Measurements from ENCODE around the gene CTDSPL.

Gene CTDSPL

DNA sequence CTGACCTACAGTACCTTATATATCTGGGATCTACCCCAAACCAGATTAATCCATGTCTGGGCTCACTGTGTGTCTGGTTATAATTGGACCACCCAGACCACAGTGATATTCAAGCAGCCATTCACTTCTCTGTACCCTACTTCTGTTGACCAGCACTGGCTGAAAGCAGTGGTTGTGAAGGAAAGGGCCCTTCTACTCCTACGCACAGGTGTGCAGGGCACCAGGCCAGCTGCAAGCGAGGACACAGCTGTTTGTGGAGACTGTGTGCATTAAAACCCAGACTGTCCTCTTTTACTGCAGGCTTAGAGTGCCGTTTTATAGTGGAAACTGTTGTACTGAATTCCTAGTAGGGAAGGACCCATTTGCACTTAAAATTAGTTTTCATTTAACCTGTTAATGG lies 29.5 kb downstream of the CTDSPL start:
- no peak for DNase-seq
- no peak for TF ChIP-seq GATA1 (IDR thresholded peaks at IDR 0.05; ENCODE audit: low read depth, low read length)
- no peak for TF ChIP-seq POLR2A (IDR thresholded peaks at IDR 0.05; ENCODE audit: low read length)

DNA sequence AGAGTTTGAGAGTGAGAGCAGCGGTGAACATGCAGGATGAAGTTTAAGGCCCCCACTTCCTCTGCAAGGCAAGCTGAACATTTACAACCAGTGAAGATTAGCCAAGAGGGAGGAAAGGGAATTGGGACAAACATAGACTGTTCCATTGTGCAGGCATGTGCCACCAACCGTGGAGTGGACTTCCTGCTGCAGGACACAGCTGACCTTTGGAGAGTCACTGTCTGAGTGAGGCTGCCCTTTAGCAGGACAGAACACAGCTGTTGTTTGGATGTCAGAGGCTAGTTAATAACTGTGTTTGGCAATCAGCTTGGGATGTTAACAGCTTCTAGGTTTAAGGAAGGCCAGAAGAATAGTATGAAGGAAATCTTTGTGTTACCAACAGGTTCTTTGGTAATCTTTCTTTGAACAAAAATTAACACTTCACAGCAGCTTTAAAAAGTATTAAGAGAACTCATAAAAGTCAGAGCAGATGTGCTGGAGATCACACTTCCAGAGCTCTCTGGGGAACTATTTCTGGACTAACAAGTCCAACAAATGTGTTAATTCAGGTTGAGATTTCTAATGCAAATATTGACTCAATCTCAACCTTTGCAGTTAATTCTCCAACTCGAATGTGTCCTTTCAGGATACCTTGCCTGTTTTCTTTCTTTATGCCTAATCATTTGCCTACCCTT lies 31.4 kb downstream of the CTDSPL start:
- DNase-seq: no peak
- TF ChIP-seq POLR2A (IDR thresholded peaks at IDR 0.05; ENCODE audit: low read length) (no peak), GATA1 (IDR thresholded peaks at IDR 0.05; ENCODE audit: low read depth, low read length) (no peak)

DNA sequence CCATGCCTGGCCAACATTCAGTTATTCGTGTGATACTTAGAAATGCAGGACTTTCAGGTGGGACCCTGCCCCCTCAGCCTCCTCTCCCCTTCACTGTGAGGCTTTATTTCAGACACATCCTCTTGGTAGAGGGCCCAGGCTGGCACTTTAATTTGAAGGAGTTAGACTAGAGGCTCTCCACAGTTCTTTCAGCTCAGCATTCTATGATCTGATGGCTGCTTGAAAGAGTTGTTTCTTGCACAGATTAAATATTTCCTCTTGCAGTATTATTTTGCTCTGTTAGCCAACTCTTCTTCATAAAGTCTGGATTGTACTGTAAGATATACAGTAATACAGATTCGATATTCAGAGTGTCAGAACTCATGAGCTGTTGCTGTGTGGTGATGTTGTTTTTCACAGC lies 35.1 kb downstream of the CTDSPL start:
- no peak for TF ChIP-seq GATA1 (IDR thresholded peaks at IDR 0.05; ENCODE audit: low read depth, low read length)
- no peak for TF ChIP-seq POLR2A (IDR thresholded peaks at IDR 0.05; ENCODE audit: low read length)
- DNase-seq: no peak

DNA sequence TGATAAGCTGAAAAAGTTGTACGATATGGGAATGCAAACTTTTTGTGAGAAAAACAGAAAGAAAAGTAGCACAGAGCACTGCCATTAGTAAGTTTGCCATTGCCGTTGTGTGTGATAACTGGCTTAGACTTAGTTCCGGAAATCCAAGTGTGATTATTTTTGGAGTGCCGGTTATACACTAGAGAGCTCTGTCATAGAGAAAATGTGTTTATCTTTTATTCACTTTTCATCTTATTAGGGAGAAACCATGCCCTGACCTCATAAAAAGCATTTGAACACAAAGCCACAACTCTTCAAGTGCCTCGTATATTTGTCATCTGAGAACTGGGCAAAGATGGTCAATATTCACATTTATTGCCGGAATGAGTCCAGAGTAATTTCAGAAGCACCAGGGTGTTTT lies 36.1 kb downstream of the CTDSPL start:
- no peak for TF ChIP-seq GATA1 (IDR thresholded peaks at IDR 0.05; ENCODE audit: low read depth, low read length)
- TF ChIP-seq POLR2A (IDR thresholded peaks at IDR 0.05; ENCODE audit: low read length): no peak
- no peak for DNase-seq

DNA sequence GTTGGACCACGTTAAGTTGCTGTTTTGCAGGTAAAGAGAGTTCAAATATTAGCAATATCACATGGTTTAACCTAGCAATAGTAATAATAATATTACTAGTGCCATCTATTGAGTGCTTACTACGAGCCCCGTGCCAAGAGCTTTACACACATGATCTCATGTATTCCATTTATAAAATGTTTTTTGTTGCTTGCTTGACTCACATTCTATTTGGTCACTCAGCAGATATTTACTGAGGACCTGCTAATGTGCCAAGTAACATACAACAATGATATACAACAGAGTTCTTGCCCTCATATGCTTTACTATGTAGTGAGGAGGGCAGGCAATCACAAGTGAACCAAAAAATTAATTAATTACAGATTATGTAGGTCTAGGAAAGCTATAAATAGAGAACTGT lies 36.7 kb downstream of the CTDSPL start:
- DNase-seq: no peak
- TF ChIP-seq POLR2A (IDR thresholded peaks at IDR 0.05; ENCODE audit: low read length): no peak
- no peak for TF ChIP-seq GATA1 (IDR thresholded peaks at IDR 0.05; ENCODE audit: low read depth, low read length)

DNA sequence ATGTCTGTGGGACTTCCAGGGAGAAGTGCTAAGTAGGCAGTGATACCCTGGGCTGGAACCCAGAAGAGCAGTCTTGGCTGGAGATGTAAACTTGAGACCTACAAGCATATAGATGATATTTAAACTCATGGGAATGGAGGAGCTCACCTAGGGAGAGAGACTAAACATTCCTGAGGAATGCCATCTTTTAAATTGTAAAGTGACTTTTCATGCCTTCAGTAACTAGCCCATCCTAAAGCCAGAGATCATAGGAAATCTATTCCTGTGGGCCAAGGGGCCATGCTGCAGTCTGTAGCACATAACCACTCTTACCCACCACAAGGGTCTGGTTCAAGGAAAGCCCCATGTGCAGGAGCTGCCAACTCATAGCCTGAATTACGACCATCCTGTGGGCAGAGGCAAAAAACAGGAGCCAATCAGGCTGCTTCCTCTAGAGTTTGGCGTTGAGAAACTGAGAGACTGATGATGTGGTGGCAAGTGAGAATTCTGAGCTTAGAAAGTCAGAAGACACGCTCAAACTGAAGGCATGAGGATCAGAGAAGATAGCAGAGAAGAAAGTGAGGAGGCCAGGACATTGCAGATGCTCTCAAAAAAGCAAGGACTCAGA lies 37.5 kb downstream of the CTDSPL start:
- DNase-seq: no peak
- no peak for TF ChIP-seq POLR2A (IDR thresholded peaks at IDR 0.05; ENCODE audit: low read length)
- TF ChIP-seq GATA1 (IDR thresholded peaks at IDR 0.05; ENCODE audit: low read depth, low read length): no peak

DNA sequence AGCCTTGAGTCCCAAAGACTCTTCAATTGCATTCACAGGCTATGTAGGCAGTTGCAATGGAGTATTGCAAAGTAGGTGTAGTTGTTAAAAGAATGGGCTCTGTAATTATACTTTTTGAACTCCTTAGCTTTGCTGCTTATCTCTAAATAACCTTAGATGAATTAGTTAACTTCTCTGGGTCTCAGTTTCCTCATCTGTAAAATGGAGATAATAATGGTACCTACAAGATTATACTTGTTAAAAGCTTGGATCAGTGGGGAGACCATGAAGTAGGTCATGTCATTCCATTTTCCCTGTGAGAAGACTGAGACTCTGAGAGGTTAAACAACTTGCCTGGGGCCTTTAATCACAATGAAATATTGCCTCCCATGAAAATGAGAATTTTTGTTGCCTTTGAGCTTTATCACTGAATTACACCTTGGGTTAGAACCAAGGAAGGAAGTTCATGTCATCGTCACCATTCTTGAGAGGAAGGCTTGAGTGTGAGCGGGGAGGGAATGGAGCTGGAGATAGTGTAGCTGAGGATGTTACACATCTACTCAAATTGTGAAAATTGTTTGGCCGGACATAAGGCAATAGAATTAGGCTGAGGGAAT lies 38.1 kb downstream of the CTDSPL start:
- DNase-seq: no peak
- TF ChIP-seq GATA1 (IDR thresholded peaks at IDR 0.05; ENCODE audit: low read depth, low read length): no peak
- no peak for TF ChIP-seq POLR2A (IDR thresholded peaks at IDR 0.05; ENCODE audit: low read length)

DNA sequence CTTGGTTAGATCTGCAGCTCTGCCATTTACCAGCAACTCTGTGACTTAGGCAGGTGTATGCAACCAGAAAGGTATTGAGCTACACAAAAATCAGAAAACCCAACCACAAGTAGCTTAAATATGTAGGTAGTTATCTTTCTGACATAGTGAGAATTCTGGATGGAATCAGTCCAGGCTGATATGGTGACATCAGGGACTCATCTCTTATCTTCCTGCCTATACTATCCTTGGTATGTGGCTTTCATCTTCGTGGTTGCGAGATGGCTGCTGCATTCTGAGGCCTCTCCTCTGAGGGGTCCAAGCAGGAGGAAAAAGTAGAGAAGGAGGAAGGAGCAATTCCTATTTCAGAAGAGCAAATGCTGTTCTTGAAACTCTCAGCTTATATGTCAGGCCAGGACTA lies 40.0 kb downstream of the CTDSPL start:
- TF ChIP-seq GATA1 (IDR thresholded peaks at IDR 0.05; ENCODE audit: low read depth, low read length) (no peak), POLR2A (IDR thresholded peaks at IDR 0.05; ENCODE audit: low read length) (no peak)
- no peak for DNase-seq

DNA sequence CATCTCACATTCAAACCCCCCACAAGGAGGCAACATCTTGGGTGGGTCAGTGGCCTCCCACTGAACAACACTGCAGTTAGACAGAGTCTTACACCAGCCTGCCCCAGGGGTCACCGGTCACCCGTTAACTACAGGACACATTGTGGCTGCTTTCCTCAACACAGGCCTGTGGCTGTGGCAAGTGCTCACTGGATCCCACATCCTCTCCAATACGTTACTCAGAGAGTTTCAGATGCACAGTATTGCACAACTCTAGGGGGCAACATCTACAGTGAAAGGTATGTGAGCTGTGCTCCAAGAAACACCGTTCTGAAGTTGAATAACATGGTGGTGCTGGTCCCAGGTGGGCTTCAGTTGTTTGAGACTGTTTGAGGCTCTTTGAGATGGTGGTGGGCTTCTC lies 41.0 kb downstream of the CTDSPL start:
- no peak for DNase-seq
- no peak for TF ChIP-seq POLR2A (IDR thresholded peaks at IDR 0.05; ENCODE audit: low read length)
- TF ChIP-seq GATA1 (IDR thresholded peaks at IDR 0.05; ENCODE audit: low read depth, low read length): no peak

DNA sequence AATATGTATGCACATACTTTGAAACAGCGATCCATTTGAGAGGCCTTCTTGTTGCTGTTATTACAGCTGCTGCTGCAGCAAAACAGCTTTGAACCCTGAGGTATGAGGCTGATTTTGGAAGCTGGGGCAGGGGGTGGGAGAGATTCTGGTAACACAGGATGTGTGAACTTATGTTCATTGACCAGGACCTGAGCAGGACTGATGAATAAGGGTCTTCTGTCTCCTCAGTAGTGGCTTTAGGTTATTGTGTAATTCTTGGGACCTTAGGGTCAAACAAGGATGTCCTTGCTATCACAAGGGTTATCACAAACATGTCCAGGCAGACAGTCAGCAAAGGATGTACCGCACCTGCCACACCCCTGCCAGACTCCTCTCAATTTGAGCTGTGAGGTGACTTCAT lies 41.6 kb downstream of the CTDSPL start:
- TF ChIP-seq POLR2A (IDR thresholded peaks at IDR 0.05; ENCODE audit: low read length): no peak
- TF ChIP-seq GATA1 (IDR thresholded peaks at IDR 0.05; ENCODE audit: low read depth, low read length): no peak
- DNase-seq: no peak

DNA sequence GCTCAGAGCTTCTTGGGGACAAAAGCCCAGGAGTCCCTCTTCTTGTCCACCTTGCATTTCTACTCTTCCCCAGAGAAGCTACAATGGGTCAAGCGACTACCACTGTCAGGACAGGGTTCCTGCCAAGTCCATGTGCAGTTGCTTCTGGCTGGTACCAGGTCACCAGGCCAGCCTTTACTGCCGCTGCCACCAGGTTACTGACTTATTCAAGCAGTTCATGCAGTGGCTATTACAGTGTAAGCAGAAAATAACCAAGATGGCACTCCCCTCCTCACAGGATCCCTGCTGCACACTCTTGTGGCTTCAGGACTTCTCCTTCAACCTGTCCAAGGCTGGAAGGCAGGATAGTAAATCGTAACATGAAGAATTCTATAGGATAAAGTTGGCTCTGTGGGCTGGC lies 42.1 kb downstream of the CTDSPL start:
- DNase-seq: no peak
- no peak for TF ChIP-seq POLR2A (IDR thresholded peaks at IDR 0.05; ENCODE audit: low read length)
- no peak for TF ChIP-seq GATA1 (IDR thresholded peaks at IDR 0.05; ENCODE audit: low read depth, low read length)

DNA sequence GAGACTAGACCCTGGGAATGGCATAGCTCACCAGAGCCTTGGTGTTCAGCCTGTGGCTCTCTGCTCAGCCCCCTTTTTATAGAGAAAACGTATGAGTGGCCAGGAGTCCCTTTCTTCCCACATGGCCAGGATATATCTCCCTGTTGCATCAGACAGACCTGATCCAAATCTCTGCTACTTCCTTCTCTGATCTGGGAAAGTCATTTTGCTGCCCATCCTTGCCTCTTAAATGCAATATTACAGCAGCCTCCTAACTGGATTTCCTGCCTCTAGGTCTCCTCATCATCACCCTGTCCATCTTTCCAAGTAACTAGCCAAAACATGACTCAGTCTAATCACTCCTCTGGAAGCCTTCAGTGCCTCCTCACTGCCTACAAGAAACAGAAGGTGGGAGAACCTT lies 42.9 kb downstream of the CTDSPL start:
- TF ChIP-seq POLR2A (IDR thresholded peaks at IDR 0.05; ENCODE audit: low read length) (no peak), GATA1 (IDR thresholded peaks at IDR 0.05; ENCODE audit: low read depth, low read length) (no peak)
- no peak for DNase-seq

DNA sequence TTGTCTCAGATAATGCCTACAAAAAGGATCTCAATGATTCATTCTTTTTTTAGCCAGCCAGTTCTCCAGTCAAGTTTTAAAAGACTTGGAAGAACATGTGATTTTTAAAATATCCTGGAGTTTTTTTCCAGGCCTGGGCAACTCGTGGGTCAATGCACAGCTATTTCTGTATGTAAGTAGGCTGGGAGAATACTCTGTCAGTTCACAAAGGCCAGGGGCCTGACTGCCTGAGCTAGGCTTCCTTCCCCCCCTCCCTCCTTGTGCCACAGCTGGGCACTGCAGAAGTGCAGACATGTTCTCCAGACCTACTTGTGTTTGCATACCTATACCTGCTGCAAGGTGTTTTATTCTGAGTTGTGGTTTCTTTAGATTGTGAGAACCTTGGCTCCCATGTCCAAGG lies 43.7 kb downstream of the CTDSPL start:
- TF ChIP-seq POLR2A (IDR thresholded peaks at IDR 0.05; ENCODE audit: low read length) (no peak), GATA1 (IDR thresholded peaks at IDR 0.05; ENCODE audit: low read depth, low read length) (no peak)
- DNase-seq: no peak

DNA sequence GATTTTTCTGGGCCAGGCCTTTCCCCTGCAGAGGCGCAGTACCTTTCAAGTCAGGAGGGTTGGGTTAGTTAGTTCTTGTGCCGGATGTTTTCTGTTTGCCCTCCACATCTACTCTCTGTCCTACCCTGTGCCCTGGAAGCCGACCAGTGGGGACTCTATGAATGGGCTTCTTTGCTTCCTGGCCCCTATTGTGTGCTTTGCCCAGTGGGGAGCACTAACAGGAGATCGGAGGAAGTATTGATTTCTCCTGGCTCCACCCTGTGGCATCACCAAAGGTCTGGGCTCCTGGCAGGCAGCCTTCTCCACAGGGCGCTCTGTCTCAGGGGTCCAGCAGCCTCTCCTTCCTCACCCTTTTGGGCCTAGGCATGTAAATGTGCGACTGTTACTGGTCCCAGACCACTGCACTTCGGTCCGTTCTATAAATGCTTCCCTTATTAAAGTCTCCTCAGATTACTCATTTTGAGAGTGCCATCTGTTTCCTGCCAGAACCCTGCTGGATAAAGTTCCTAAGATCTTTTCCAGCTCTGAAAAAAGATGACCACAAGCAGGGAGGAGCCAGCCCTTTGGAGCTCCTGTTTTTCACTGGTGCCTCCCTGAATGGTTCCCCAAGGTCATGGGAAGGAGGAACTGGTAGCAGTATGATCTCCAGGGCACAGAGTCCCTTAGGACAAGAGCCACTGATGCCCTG lies 44.5 kb downstream of the CTDSPL start:
- TF ChIP-seq POLR2A (IDR thresholded peaks at IDR 0.05; ENCODE audit: low read length) (no peak), GATA1 (IDR thresholded peaks at IDR 0.05; ENCODE audit: low read depth, low read length) (no peak)
- no peak for DNase-seq
